ENCODE results near the gene ZCCHC17.

DNA sequence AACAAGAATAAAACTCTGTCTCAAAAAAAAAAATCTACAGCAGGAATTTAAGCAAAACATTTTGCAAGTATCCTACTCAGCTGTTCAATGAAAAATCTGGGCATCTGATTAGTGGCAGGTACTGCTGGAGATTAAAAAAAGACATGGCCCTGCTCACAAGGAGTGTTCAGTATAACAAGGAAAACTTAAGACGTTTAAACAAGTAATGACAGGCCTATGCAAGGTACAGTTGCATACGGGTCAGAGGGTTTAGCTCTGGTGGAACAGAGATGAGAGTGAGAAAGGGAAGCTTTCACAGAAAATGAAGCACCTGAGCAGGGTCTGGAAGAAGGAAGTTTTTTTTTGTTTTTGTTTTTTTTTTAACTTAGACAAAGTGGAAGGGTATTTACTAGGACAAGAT is 23.2 kb upstream of the ZCCHC17 start:
- TF ChIP-seq EZH2 (IDR thresholded peaks at IDR 0.05; ENCODE audit: low read depth), result no peak
- TF ChIP-seq, protein P1, sequence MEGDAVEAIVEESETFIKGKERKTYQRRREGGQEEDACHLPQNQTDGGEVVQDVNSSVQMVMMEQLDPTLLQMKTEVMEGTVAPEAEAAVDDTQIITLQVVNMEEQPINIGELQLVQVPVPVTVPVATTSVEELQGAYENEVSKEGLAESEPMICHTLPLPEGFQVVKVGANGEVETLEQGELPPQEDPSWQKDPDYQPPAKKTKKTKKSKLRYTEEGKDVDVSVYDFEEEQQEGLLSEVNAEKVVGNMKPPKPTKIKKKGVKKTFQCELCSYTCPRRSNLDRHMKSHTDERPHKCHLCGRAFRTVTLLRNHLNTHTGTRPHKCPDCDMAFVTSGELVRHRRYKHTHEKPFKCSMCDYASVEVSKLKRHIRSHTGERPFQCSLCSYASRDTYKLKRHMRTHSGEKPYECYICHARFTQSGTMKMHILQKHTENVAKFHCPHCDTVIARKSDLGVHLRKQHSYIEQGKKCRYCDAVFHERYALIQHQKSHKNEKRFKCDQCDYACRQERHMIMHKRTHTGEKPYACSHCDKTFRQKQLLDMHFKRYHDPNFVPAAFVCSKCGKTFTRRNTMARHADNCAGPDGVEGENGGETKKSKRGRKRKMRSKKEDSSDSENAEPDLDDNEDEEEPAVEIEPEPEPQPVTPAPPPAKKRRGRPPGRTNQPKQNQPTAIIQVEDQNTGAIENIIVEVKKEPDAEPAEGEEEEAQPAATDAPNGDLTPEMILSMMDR (conservative IDR thresholded peaks at IDR 0.05), result no peak

Measured in PC-9 (cell line).